CD4-positive, alpha-beta T cell treated with Interleukin-17A for 4 hours (primary cell): Measurements from ENCODE around the gene ZMYM5.
"Not testable (repeated sequence)": the region's sequence is repeated elsewhere in the genome, so short reads cannot be mapped to it uniquely, and the experiment has no call there.

Source experiments
- DNase-seq: peaks from one replicate; pipeline ENCODE4 v3.0.0-alpha.2; 2020; ENCODE audit warnings: mixed read lengths

The ZMYM5 gene

GRCh38 chr13:19863323-19864023 lies at the start of gene ZMYM5:
Gene ZMYM5 (minus strand): TSS chr13:19863649. CDS start chr13:19852180, 11,469 bp downstream.
- DNase-seq: peak; percentile 96

DNA sequence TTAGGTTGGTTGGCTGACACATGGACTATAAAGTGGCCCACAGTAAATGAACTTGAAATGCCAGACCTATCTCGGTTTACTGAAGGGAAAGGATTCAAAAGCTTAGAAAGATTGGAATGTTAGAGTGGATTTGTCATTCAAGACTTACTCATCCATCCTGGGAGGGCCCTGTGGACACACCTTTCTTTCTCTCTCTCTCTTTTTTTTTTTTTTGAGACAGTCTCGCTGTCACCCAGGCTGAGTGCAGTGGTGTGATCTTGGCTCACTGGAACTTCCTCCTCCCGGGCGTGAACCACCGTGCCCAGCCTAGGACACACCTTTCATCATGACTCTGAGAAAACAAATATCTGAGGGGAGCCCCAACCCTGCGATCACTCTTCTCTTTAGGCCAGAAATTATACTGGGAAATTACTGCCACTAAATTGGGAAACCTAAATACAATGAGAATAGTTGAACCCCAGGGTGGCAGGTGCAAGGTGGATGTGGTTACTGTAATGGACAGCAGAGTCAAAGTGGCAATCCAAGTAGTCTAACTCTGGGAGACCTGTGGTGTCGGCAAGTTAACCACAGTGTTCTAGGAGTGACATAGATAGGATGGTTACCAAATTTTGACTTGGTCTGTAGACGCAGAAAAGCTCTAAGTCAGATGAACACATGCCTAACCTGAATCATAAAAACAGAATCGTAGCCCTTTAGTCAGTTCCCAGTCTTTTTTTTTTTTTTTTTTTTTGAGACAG lies 47.1 kb upstream of the ZMYM5 start:
- no peak for DNase-seq

DNA sequence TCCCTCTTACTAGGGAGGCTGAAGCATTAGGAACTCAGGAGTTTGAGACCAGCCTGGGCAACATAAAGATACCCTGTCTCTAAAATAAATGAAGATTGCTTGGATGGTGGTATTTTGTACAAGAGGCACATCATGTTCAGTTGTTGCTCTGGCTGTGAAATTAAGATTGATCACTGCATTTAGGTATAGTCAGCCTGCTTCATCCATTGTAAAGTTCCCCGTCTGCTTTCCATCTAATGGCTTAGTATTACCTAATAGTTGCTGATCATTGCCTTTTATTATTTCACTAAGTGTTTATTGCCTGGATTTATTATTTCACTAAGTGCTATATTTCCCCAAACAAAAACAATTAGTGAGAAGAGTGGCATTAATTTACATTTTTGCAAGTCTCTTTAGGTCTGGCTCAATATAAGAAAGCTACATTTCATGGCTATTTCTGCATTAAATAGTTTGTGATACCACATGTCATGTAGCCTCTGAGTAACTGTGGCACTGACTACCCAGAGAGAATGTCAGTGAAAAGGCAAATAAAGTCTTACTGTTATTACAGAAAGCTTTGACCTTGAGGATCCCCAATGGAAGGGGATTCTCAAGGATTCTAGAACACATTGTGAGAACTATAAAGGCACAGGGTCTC lies 45.0 kb upstream of the ZMYM5 start:
- DNase-seq: no peak

DNA sequence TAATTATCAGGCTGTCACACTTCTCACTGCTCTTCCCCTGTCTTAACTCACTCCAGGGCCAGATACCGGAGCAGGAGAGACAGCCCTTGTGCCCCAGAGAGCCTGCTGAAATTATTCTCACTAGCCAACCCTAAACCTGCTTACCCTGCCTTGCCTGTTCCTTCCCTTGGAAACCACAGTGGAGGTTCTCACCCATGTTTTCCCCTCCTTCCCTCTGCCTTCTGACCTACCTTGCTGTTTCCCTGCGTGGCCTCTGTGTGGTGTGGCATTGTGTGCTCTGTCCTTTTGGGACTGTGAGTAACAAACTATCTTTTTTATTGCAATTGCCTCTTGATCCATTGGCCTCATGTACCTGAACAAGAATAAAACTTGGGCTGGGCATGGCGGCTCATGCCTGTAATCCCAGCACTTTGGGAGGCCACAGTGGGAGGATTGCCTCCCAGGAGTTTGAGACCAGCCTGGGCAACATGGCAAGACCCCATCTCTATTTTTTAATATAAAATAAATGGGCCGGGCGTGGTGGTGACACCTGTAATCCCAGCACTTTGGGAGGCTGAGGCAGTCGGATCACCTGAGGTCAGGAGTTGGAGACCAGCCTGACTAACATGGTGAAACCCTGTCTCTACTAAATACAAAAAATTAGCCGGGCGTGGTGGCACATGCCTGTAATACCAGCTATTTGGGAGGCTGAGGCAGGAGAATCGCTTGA lies 42.2 kb upstream of the ZMYM5 start:
- DNase-seq: not testable (repeated sequence)

DNA sequence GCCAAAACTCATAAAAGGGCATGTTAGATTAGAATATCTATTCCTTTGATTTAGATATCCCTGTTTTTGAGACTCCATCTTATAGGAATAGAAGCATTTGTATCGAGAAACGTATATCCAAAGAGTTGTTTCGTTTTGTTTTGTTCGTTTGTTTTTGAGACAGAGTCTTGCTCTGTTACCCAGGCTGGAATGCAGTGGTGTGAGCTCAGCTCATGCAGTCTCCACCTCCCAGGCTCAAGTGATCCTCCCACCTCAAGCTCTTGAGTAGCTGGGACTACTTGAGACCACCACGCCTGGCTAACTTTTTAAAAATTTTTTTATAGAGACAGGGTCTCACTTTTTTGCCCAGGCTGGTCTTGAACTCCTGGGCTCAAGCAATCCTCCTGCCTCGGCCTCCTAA lies 26.6 kb upstream of the ZMYM5 start:
- no peak for DNase-seq

GRCh38 chr13:19888799-19889198 lies 25.4 kb upstream of the ZMYM5 start:
- DNase-seq: no peak

GRCh38 chr13:19882231-19882630 lies 18.8 kb upstream of the ZMYM5 start:
- DNase-seq: no peak

DNA sequence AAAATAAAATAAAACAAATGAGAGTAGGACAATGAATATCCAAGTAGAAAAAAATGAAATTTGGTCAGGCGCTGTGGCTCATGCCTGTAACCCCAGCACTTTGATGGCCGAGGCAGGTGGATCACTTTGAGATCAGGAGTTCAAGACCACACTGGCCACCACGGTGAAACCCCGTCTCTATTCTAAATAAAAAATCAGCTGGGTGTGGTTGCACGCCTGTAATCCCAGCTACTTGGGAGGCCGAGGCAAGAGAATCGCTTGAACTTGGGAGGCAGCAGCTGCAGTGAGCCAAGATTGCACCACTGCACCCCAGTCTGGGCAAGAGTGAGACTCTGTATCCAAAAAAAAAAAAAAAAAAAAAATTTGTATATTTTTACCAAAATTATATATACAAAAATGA lies 18.2 kb upstream of the ZMYM5 start:
- DNase-seq: no peak

GRCh38 chr13:19864746-19865309 lies 1.4 kb upstream of the ZMYM5 start:
- peak; percentile 78 for DNase-seq

DNA sequence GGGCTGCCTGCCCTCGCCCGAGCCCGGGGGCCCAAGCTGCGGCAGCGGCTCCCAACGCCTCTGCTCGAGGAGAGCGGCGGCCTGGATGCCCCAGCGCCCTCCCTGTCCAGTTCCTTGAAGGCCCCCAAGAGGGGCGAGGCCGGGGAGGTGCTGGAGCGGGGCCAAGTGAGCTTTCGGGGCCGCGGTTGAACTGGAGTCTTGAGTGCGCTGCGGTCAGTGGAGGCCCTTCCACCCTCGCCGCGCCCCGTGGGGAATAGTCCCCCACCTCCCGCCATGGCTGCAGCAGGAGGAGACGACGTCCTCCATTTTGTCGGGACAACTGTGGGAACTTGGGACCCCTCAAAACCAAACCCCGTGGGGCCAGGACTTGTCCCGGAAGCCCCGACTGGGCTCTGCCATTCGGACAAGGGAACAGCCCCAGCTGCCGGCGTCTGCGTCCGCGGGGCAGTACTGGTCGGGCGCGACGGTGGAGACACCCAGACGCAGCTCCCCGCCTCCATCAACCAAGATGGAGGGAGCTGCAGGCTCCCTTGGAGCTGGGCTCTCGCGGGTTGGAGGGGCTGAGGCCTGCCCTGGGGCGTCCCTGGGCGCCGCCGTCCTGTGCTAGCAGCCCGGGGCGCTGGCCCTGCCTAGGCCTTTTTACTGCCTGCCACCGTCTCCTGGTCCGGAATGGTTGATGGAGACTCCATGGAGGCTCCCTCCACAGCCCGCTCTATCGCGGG lies 736 bp upstream of the ZMYM5 start:
- DNase-seq: peak; percentile 61

- peak; percentile 55 for DNase-seq
Measured at GRCh38 chr13:19862481-19863313, 752 bp downstream of the ZMYM5 start.

DNA sequence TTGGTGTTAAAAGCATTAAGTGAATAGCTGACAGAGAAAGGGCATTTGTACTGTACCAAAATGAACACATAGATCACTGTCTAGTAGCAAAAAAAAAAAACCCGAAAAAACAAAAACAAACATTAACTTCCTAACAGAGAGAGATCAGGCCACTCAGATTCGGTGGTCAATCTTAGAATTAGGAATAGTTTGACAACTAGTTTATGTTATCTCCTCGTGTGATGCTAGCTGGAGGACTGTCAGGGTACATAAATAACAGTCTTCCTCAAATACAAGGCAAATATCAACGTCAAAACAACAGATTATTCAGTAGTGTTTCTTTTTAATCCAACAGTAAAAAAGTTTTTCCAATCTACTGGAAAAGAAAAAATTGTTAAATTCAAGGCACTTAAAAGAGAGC lies 1.7 kb downstream of the ZMYM5 start:
- DNase-seq: no peak

DNA sequence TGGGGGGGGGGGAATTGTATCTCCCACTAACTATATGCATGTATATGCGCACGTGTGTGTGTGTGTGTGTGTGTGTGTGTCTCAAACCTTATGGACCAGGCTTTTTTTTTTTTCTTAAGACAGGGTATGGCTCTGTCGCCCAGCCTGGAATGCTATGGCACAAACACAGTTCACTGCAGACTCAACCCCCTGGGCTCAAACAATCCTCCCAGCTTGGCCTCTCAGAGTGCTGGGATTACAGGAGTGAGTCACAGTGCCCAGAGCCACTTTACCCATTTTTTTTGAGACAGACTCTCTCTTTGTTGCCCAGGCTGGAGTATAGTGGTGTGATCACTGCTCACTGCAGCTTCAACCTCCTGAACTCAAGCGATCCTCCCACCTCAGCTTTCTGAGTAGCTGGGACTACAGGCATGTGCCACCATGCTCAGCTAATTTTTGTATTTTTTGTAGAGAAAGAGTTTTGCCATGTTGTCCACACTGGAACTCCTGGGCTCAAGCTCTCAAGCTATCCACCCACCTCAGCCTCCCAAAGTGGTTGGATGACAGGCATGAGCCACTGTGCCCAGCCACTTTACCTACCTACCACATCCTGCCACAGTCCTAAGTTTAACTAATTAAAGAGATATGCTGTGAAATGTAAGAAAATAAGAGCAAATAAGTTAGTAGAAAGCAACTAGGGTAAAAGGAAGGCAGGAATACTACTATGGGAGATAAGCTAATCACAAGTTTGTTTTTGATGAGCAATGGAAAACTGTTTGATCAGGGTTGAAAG lies 2.4 kb downstream of the ZMYM5 start:
- peak; percentile 29 for DNase-seq

DNA sequence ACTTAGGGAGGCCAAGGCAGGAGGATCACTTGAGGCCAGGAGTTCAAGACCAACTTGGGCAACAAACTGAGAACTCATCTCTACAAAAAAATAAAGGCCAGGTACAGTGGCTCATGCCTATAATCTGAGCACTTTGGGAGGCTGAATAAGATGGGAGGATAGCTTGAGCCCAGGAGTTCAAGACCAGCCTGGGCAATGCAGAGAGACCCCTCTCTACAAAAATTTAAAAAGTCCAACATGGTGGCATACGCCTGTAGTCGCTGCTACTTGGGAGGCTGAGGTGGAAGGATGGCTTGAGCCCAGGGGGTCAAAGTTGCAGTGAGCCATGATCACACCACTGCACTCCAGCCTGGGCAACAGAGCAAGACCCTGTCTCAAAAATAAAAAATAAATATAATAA lies 5.8 kb downstream of the ZMYM5 start:
- not testable (repeated sequence) for DNase-seq

GRCh38 chr13:19852766-19853165 lies 10.7 kb downstream of the ZMYM5 start:
- no peak for DNase-seq

- no peak for DNase-seq
Measured at GRCh38 chr13:19845758-19846157, 17.7 kb downstream of the ZMYM5 start.

DNA sequence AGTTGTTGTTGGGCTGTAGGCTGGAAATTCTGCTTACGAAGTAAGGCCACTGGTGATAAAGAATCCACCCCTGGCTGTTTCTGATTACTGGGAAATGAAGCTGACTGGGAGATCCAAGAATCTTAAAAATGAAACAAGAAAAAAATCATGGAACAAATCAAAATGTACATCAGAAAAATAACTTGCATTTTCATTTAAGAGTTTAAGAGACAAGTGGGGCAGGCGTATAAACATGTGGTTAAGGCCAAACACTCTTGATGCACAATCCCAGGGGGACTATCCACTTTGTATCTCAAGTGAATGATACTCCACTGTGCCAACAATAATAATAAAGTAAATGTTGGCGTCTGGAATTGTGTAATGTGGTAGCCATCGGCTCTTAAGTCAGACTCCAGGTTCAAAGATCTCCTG lies 24.6 kb downstream of the ZMYM5 start:
- no peak for DNase-seq

- no peak for DNase-seq
Measured at GRCh38 chr13:19836472-19836871, 27.0 kb downstream of the ZMYM5 start.

- DNase-seq: no peak
Measured at GRCh38 chr13:19834704-19835103, 28.7 kb downstream of the ZMYM5 start.

DNA sequence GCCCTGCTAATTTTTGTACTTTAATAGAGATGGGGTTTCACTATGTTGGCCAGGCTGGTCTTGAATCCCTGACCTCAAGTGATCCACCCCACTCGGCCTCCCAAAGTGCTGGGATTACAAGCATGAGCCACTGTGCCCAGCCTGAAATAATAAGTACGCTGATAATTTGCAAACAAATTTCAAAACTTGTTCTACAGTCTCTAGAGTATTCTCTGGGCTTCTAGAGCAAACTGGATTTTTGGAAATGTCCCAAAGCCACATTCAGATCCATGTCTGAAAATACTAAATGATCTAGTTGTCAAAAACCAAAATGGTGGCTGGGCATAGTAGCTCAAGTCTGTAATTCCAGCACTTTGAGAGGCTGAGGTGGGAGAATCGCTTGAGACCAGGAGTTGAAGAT lies 40.8 kb downstream of the ZMYM5 start:
- no peak for DNase-seq
